ENCODE measurements around the gene TTLL3.
A peak's percentile ranks its signal among the peaks of the same experiment; 100 is the strongest.
"Not testable (repeated sequence)": the region's sequence is repeated elsewhere in the genome, so short reads cannot be mapped to it uniquely, and the experiment has no call there.

Gene TTLL3

DNA sequence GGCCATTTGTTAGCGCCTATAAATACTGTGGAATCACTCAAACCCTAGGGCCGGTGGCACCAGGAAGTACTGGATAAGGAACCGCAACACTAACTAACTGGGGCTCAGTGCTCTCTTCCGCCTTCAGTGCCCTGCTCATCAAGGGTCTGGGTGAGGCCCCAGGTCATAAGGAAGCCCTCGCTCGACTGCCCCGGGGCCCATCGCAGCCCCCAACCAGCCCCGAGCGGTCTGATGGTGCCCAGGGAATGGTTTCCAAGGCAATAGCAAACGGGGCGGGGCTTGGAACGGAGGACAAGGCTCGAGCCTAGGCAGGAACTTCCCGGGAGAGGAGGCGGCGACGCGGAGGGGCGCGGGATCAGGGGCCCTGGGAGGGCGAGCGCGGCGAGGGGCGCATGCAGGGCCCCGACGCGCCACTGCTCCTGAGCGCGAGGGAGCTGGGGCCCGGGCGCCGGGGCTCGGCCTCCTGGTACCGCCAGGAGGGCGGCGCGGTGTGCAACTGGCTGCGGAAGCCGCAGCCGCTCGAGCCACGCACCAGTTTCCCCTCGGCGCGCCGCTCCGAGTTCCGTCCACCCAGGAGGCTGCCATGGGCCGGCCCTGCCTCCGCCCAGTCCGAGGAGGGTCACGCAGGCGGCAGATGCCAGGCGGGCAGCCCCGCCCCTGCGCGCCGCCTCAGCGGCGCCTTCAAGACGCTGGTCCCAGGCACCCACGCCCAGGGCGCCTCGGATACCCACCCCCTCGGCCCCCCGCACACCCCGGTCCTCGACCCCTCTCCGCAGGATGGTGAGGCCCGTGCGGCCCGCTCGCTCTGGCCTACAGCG lies at the start of gene TTLL3:
Gene TTLL3 (plus strand): TSS at position 648 of the 818 bp plus-strand sequence. CDS start 400 bp downstream, outside the sequence.
- Mint-ChIP-seq H3K4me1 (ENCODE audit: low read depth) (peaks cover 31% of the 10 kb centered on the region), H3K27me3 (no peaks in the 10 kb centered on the region), H3K9me3 (no peaks in the 10 kb centered on the region), H3K36me3 (ENCODE audit: low read depth) (peaks cover 35% of the 10 kb centered on the region), H3K27ac (peak within 1 kb of the TSS; percentile 89), H3K4me3 (peak within 1 kb of the TSS; percentile 79)

GRCh38 chr3:9760779-9761505 lies 49.1 kb upstream of the TTLL3 start:
- Mint-ChIP-seq H3K36me3 (ENCODE audit: low read depth) (peaks cover 56% of the 10 kb centered on the region), H3K4me1 (ENCODE audit: low read depth) (peaks cover 6% of the 10 kb centered on the region), H3K4me3 (no peak overlapping the region), H3K9me3 (no peaks in the 10 kb centered on the region), H3K27ac (no peak overlapping the region), H3K27me3 (no peaks in the 10 kb centered on the region)

GRCh38 chr3:9761919-9762318 lies 48.1 kb upstream of the TTLL3 start:
- Mint-ChIP-seq H3K9me3 (no peaks in the 10 kb centered on the region), H3K27me3 (no peaks in the 10 kb centered on the region)

GRCh38 chr3:9762871-9763270 lies 47.2 kb upstream of the TTLL3 start:
- Mint-ChIP-seq H3K4me3 (no peak overlapping the region), H3K27ac (peak overlapping the region; percentile 16), H3K9me3 (no peaks in the 10 kb centered on the region), H3K27me3 (no peaks in the 10 kb centered on the region), H3K4me1 (ENCODE audit: low read depth) (peaks cover 10% of the 10 kb centered on the region), H3K36me3 (ENCODE audit: low read depth) (peaks cover 44% of the 10 kb centered on the region)

More at GRCh38 chr3:9761919-9762318, 48.1 kb upstream of the TTLL3 start:
- peaks cover 48% of the 10 kb centered on the region for H3K36me3 Mint-ChIP-seq (ENCODE audit: low read depth)
- H3K27ac Mint-ChIP-seq, result no peak overlapping the region
- no peak overlapping the region for H3K4me3 Mint-ChIP-seq
- peaks cover 8% of the 10 kb centered on the region for H3K4me1 Mint-ChIP-seq (ENCODE audit: low read depth)

DNA sequence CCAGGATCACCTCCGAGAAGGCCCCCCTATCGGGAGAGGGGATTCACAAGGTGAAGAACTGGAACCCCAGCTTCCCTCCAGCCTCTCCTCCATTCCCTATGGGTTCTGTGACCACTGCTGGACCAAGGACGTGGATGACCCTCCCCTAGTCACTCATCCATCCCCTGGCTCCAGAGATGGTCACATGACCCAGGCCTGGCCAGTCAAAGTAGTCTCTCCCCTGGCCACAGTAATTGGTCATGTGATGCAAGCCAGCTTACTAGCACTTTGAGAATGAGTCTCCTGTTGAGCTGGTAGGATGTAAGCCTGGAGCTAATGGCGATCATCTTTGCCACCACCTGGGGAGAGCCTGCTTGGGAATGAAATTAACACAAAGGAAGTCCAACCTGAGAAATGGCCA lies 44.2 kb upstream of the TTLL3 start:
- H3K27ac Mint-ChIP-seq, result peak overlapping the region; percentile 36
- peaks cover 30% of the 10 kb centered on the region for H3K4me1 Mint-ChIP-seq (ENCODE audit: low read depth)
- no peak overlapping the region for H3K4me3 Mint-ChIP-seq
- no peaks in the 10 kb centered on the region for H3K9me3 Mint-ChIP-seq
- H3K36me3 Mint-ChIP-seq (ENCODE audit: low read depth), result peaks cover 24% of the 10 kb centered on the region
- H3K27me3 Mint-ChIP-seq, result no peaks in the 10 kb centered on the region

DNA sequence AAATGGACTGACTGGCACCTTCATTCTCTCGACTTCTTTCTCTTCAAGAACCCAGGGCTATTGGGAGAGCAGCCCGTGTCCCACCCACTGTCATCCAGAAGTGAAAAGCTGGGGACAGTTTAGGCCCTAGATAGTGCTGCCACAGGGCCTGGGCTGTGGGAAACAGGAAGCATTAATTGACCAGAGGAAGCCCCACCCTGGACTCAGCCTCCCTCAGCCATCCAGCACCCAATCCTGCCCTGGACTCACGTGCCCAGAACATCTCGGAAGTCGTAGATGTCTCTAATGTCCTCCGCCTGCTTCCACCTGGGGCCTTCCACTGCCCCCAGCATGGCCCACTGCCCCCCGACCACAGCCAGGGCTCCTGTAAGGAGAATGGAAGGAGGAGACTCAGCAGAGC lies 42.6 kb upstream of the TTLL3 start:
- H3K36me3 Mint-ChIP-seq (ENCODE audit: low read depth), result peaks cover 18% of the 10 kb centered on the region
- H3K4me3 Mint-ChIP-seq, result no peak overlapping the region
- H3K27me3 Mint-ChIP-seq, result no peaks in the 10 kb centered on the region
- no peak overlapping the region for H3K27ac Mint-ChIP-seq
- peaks cover 28% of the 10 kb centered on the region for H3K4me1 Mint-ChIP-seq (ENCODE audit: low read depth)
- no peaks in the 10 kb centered on the region for H3K9me3 Mint-ChIP-seq

DNA sequence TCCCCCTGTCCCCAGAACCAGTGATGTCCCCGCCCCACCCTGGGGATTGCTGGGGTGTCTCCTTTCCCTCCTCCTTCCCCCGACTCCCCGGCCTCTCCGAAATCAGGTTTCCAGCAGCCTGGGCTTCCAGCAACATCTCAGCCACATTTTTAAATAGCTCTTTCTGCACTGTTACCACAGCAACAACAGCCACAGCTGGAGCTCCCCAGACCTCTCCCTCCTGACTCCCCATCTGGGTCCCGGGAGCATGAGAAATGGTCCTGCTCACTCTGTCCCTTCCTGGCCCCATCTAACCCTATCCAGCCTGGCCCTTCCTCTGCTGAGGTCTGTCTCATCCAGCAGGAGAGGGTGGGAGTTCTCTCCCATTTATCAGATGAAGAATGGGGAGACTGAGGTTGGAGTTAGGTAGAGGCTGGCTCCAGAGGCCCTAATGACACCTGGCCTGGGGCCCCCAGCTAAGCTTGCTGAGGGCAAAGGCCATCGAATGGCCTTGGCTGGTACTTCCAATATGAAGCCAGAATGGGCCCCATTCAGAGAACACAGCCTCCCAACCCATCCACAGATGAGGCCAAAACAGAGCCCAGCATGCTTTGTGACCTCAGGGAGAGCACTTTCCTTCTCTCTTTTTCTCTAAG lies 41.8 kb upstream of the TTLL3 start:
- Mint-ChIP-seq H3K4me3 (peak overlapping the region; percentile 81), H3K27ac (no peak overlapping the region), H3K36me3 (ENCODE audit: low read depth) (peaks cover 18% of the 10 kb centered on the region), H3K9me3 (no peaks in the 10 kb centered on the region), H3K27me3 (no peaks in the 10 kb centered on the region), H3K4me1 (ENCODE audit: low read depth) (peaks cover 28% of the 10 kb centered on the region)

DNA sequence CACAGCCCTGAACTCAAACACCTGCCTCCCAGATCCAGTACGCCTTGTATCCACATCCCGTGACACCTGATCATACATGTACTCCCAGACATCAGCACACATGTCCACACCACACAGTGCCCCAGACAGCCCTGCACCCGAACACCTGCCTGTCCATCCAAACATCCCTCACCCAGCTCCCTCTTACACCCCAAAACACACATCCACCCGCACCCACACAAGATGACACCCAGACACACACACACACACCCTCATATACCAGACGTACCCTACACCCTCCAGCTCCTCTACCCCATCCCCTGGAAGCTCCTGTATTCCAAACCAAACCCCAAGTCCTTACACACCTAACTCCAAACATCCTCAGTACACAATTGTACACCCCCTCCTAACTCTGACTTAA lies 41.0 kb upstream of the TTLL3 start:
- peaks cover 16% of the 10 kb centered on the region for H3K36me3 Mint-ChIP-seq (ENCODE audit: low read depth)
- H3K27me3 Mint-ChIP-seq, result no peaks in the 10 kb centered on the region
- H3K4me1 Mint-ChIP-seq (ENCODE audit: low read depth), result peaks cover 28% of the 10 kb centered on the region
- H3K4me3 Mint-ChIP-seq, result peak overlapping the region; percentile 81
- no peaks in the 10 kb centered on the region for H3K9me3 Mint-ChIP-seq
- H3K27ac Mint-ChIP-seq, result peak overlapping the region; percentile 65

DNA sequence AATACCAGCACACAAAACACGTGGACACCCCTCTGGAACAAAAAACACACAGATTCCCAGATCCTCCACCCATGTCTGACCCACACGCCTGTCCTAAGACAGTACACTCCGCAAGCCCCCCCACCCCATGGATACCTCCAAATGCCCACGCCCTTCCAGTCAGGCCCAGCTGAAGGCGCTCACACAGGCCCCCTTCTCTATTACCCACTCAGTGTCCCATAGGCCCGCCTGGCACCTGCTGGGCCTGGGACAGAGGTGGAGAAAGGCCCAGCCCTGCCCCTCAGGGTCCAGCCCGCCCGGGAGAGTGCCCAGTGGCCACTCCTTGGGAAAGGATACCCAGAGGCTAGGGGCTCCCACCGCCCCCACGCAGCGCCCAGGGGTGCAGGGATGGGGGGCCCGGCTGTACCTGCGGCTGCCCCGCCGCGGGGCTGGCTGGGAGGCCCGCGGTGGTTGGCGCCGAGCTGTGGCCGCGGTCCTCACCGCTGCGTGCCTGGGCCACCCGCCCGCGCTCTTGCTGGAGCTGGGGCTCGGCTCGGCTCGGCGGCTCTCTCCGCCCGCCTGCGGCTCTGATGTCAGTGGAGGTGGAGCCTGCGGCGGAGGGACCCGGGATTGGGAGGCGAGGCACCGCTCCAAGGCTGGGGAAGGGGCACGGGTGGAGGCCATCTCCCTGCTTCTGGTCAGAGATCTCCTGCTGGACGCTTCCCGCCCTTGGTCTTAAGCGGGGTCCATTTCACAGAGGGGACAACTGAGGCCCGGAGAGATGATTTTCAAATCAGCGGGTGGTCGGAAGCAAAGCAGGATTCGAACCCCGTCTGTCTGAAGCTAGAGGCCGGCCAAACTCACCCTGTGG lies 40.4 kb upstream of the TTLL3 start, which contains the start of gene CAMK1:
Gene CAMK1 (minus strand): TSS at position 522 of the 850 bp plus-strand sequence. CDS start 2,198 bp downstream, outside the sequence.
- Mint-ChIP-seq H3K36me3 (ENCODE audit: low read depth) (peaks cover 15% of the 10 kb centered on the region), H3K9me3 (no peaks in the 10 kb centered on the region), H3K4me3 (peak within 1 kb of the TSS; percentile 81), H3K27me3 (no peaks in the 10 kb centered on the region), H3K27ac (peak within 1 kb of the TSS; percentile 77), H3K4me1 (ENCODE audit: low read depth) (peaks cover 28% of the 10 kb centered on the region)

GRCh38 chr3:9770276-9770812 lies 39.7 kb upstream of the TTLL3 start:
- Mint-ChIP-seq H3K27ac (peak overlapping the region; percentile 77), H3K27me3 (no peaks in the 10 kb centered on the region), H3K4me1 (ENCODE audit: low read depth) (peaks cover 28% of the 10 kb centered on the region), H3K36me3 (ENCODE audit: low read depth) (peaks cover 9% of the 10 kb centered on the region), H3K4me3 (peak overlapping the region; percentile 81), H3K9me3 (no peaks in the 10 kb centered on the region)

GRCh38 chr3:9771007-9771406 lies 39.1 kb upstream of the TTLL3 start:
- H3K36me3 Mint-ChIP-seq (ENCODE audit: low read depth); H3K27me3 Mint-ChIP-seq; H3K4me3 Mint-ChIP-seq; H3K9me3 Mint-ChIP-seq: not testable (repeated sequence)
- peaks cover 30% of the 10 kb centered on the region for H3K4me1 Mint-ChIP-seq (ENCODE audit: low read depth)
- H3K27ac Mint-ChIP-seq, result peak overlapping the region; percentile 57

DNA sequence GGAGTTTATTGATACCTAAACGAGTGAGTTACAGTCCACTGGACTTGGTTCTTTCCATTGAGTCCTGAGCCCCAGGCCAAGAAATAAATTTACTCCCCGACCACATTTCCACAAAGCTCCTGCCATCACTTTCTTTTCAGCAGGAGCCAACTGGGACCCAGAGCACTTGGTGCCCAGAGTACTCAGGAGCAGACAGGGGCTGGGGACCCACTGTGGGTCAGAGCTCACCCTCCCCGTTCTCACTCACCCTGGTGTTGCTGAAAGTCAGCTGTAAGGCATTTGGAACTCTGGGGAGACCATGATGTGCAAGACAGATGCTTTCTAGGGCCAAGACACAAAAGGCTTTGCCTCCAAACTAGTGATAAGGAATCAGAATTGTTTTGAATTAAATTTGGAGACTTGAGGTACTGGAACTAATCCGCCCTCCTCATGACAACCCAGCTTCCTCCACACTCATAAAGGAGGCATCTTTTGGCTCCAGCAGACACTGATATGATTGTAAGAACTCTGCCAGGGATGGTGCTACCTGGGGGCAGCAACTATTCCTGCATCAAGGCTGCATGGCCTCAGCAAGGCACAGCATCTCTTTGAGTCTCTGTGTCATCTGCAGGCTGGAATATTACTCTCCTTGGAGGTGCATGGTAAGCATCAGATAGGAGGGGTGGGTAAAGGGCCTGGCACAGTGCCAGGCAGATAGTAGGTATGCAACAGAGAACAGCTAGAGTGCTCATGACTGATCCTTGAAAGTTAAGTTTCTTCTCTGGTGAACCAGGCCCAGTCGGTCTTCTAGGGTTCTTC lies 33.0 kb upstream of the TTLL3 start:
- no peaks in the 10 kb centered on the region for H3K27me3 Mint-ChIP-seq
- H3K4me1 Mint-ChIP-seq (ENCODE audit: low read depth), result peaks cover 60% of the 10 kb centered on the region
- H3K36me3 Mint-ChIP-seq (ENCODE audit: low read depth), result peaks cover 20% of the 10 kb centered on the region
- H3K9me3 Mint-ChIP-seq, result no peaks in the 10 kb centered on the region
- peak overlapping the region; percentile 35 for H3K4me3 Mint-ChIP-seq
- H3K27ac Mint-ChIP-seq, result peak overlapping the region; percentile 93

DNA sequence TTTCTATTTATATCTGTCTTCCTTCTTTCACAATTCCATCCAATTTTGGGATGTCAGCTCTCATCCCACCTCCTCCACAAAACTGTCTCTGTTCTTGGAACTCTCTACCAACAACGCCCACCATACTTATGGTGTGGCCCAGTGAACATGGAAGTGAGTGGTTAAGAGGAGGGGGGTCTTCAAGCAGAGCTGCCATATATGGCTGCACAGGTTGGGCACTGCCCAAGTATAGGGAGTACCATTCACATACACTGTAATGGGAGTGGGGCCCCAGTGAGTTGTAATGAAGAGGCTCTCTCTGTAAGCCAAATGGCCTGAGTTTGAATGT lies 32.4 kb upstream of the TTLL3 start:
- Mint-ChIP-seq H3K36me3 (ENCODE audit: low read depth) (peaks cover 25% of the 10 kb centered on the region), H3K27me3 (no peaks in the 10 kb centered on the region), H3K4me3 (peak overlapping the region; percentile 35), H3K4me1 (ENCODE audit: low read depth) (peaks cover 64% of the 10 kb centered on the region), H3K9me3 (no peaks in the 10 kb centered on the region), H3K27ac (peak overlapping the region; percentile 93)

Measured in stimulated activated naive CD8-positive, alpha-beta T cell treated with anti-CD3 and anti-CD28 coated beads, Interleukin-15, Interleukin-2, amounts not matched to agents 100 ng/mL and 50 ng/mL, for 24 hours (primary cell).